Cortex of kidney (tissue), 1 donor: ENCODE results near the gene SNRPA.
"Not testable (repeated sequence)": the region's sequence is repeated elsewhere in the genome, so short reads cannot be mapped to it uniquely, and the experiment has no call there.

Experiments
- DNase-seq: peaks from one replicate; lab custom pipeline; 2025; lab: John Stamatoyannopoulos, UW

The SNRPA gene

DNA sequence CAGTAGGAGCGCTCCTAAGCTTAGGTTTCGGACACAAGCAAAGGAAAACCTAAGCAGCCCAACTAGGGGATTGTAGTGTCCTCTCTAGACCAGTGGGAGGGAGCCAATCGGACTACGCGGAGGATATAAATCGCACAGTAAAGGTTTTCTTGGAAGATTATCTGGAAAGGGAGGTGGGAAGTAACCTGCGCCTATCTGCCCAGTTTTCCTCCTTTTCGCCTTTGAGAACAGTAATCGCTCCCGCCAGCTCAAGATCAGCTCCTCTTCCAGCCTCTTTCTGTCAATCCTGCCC lies 26.6 kb downstream of the SNRPA start:
- DNase-seq = no peak

- DNase-seq = peak; percentile 77
Measured at GRCh38 chr19:40777937-40778705, 27.1 kb downstream of the SNRPA start, which contains the start of gene RAB4B. Gene RAB4B, plus strand, starts transcription at chr19:40778247. Its CDS starts 129 bp downstream, at chr19:40778376.

GRCh38 chr19:40778706-40779284 lies 27.8 kb downstream of the SNRPA start:
- no peak for DNase-seq

GRCh38 chr19:40780582-40780981 lies 29.6 kb downstream of the SNRPA start:
- no peak for DNase-seq

DNA sequence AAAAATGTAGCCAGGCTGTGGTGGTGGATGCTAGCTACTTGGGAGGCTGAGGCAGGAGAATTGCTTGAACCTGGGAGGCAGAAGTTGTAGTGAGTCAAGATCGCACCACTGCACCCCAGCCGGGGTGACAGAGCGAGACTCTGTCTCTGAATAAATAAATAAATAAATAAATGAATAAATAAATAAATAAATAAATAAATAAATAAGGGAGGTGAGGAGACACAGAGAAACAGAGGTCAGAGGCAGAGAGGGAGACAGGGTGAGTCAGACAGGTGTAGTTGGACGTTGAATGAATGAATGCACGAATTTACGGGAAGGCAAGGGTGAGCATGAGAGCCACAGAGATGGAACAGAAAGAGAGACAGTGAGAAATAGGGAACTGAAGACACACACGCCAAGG lies 30.1 kb downstream of the SNRPA start:
- no peak for DNase-seq

- DNase-seq = no peak
Measured at GRCh38 chr19:40783711-40784110, 32.7 kb downstream of the SNRPA start.

DNA sequence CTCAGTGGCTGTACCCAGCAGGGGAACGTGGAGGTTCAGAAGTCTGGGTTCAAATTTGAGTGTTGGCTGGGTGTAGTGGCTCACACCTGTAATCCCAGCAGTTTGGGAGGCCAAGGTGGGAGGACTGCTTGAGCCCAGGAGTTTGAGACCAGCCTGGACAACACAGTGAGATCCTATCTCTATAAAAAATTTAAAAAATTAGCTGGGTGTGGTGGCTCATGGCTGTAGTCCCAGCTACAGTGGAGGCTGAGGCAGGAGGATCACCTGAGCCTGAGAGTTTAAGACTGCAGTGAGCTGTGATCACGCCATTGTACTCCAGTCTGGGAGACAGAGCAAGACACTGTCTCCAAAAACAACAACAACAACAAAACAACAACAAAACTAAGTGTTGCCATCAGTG lies 33.1 kb downstream of the SNRPA start:
- not testable (repeated sequence) for DNase-seq

GRCh38 chr19:40785526-40785925 lies 34.5 kb downstream of the SNRPA start:
- no peak for DNase-seq

GRCh38 chr19:40786060-40787037 lies 35.3 kb downstream of the SNRPA start:
- no peak for DNase-seq

DNA sequence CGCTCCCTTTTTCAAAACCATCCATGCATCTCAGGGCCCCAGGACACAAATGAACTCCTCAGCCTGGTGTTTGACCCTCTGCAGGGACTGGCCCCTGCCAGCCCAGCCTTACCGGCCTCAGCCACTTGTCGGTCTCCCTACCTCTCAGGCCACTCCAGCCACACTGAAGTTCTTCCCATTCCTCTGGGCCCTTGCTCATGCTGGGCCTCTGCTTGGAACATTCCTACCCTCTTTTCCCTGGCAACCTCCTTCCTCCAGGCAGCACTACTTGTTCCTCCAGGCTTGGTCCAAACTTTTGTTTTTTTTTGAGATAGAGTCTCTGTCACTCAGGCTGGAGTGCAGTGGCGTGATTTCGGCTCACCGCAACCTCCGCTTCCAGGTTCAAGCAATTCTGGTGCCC lies 40.3 kb downstream of the SNRPA start:
- DNase-seq = no peak

GRCh38 chr19:40791996-40792395 lies 41.0 kb downstream of the SNRPA start:
- DNase-seq = no peak

- DNase-seq = no peak
Measured at GRCh38 chr19:40797166-40797962, 46.4 kb downstream of the SNRPA start.

GRCh38 chr19:40797963-40798682 lies 47.1 kb downstream of the SNRPA start:
- DNase-seq = no peak

DNA sequence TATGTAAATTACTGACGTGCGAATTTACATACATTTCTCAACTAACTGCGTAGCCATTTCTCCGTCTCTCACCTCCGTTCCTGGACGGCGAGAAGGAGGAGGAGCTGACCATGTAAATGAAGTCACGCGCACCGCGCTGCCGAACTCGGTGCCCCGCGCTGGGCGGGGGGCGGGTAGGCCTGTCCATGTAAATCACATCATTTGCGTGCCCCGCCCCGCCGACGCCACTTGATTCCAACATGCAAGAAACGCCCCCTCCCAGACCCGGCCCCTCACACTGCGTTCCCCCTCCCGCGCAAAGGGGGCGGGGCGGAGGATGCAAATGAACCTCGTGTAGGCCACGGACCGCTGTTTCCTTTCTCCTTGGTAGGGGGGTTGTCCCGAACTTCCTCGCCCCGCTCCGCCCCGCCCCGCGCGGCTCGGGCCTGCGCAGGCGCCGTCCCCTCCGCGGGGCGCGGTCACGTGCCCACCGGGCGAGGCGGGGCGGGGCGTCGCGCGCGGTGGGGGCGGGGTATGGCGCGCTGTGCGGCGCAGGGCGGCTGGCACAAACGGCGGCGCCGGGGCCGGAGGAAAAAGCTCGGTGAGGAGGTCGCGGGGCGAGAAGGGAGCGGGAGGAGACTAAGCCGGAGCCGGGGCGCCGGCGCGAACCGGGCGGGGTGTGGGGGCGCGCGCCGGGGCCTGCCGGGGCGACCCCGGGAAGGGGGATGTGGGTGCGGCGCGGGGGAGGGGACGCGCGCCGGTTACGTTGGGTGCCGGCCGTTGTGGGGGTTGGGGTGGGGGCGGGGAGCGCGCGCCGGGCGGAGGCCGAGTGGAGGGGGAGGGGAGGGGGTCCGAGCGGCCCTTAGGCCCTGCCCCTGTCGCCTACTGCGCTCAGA lies 47.9 kb downstream of the SNRPA start, which contains the start of gene EGLN2:
TSS of gene EGLN2 (plus strand) at position 509 of the 875 bp plus-strand sequence. CDS start 1,382 bp downstream, outside the sequence.
- DNase-seq = peak; percentile 81

DNA sequence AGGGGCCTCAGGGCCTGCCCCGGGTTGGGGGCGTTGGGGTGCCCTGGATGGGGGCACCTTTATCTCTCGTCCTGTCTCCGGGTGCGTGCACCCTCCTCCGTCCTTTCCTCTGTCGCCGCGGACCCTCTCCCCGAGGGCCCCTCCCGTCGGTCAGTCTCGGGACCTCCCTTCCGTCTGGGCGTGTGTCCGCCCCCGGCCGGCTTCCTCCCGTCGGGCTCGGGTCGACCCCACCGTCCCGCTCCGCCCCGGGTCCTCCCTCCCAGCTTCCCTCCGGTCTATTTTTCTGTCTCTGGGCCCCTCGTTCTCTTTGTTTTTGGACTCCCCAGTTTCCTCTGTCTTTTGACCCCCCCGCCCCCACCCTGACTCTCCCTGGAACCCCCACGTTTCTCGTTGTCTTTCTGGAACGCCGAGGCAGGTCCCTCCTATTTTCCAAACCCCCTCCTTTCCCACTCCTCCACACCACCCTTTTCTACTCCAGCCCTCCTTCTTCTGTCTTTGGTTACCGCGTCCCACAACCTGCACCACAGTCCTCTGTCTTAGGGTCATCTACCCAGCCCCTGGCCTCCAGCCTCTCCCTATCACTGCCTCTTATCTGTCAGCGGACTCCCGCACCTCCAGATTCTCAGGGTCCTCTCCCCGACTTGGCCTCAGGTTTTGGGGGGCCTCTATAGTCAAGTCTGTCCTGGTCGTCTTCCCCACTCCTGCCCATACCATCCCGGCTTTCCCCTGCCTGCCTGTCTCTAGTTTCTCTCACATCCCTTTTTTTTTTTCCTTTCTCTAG lies 48.7 kb downstream of the SNRPA start:
- no peak for DNase-seq

- no peak for DNase-seq
Measured at GRCh38 chr19:40800339-40800996, 49.5 kb downstream of the SNRPA start.

- DNase-seq = no peak
Measured at GRCh38 chr19:40800997-40801377, 50.0 kb downstream of the SNRPA start.

DNA sequence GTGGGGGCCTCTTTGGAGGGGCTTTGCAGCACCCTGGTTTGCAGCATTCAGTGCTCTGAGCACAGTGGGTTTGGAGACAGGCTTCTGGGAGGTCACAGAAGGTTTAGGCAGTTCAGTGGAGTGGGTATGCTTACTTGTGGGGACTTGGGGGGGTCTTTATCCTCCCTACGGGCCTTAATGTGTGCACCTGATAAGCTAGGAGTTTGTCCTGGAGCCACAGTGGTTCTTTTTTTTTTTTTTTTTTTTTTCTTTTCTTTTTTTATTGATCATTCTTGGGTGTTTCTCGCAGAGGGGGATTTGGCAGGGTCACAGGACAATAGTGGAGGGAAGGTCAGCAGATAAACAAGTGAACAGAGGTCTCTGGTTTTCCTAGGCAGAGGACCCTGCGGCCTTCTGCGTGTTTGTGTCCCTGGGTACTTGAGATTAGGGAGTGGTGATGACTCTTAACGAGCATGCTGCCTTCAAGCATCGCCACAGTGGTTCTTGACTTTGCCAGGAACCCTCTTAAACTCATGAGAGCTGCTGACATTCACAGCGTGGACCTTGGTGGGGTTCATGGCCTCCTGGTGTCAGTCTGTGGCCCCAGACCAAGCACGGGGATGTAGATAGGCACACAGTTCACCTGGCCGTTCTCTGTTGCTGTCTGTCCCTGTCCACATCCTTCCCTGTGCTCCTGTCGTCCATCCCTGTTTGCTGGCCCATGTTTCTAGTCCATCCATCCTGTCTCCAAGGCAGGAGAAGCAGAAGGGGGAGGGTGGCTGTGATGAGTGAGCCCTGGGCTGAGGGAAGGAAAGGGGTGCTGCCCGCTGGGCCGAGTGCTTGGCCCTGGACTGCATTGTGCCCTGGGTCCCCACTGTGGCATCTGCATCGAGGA lies 50.7 kb downstream of the SNRPA start:
- DNase-seq = no peak
